GM23338 (cell line): Measurements from ENCODE around the gene BRCA1. TPM values are rescaled to one million over a fixed set of nuclear protein-coding genes. Genes with fewer than 3 reads are reported as not detected.
A peak's percentile ranks its signal among the peaks of the same experiment; 100 is the strongest.

Experiments
- ATAC-seq: fragments of 200-7000 bp; cut with Tn5 transposase; 3 replicates; pipeline ENCODE4 v1.9.1; 2020
- DNase-seq: peaks from one replicate; pipeline ENCODE4 v3.0.0-alpha.2; 2015; ENCODE audit warnings: low spot score
- H2AFZ ChIP-seq: fragments of 200-600 bp; sonication (generic); 2 replicates; pipeline ENCODE4 v1.8.0; 2016; ENCODE audit warnings: antibody characterized with exemption, mild to moderate bottlenecking, moderate library complexity
- H3F3A ChIP-seq: fragments of 200-600 bp; sonication (generic); replicated peaks from 2 replicates; pipeline ENCODE4 v1.8.0; 2017; ENCODE audit warnings: antibody characterized with exemption, mixed run types, low read depth
- H3K27ac ChIP-seq: fragments of 200-600 bp; sonication (generic); 2 replicates; pipeline ENCODE4 v1.6.1; 2016; ENCODE audit warnings: low read depth
- H3K27me3 ChIP-seq: fragments of 200-600 bp; sonication (generic); 2 replicates; pipeline ENCODE4 v1.8.0; 2016; ENCODE audit warnings: mild to moderate bottlenecking, mixed run types, moderate library complexity; ENCODE audit not compliant: insufficient read depth
- H3K36me3 ChIP-seq: fragments of 200-600 bp; sonication (generic); 2 replicates; pipeline ENCODE4 v1.8.0; 2016; ENCODE audit warnings: mild to moderate bottlenecking; ENCODE audit not compliant: insufficient read depth
- H3K4me1 ChIP-seq: fragments of 200-600 bp; sonication (generic); 2 replicates; pipeline ENCODE4 v1.8.0; 2016; ENCODE audit warnings: mild to moderate bottlenecking, moderate library complexity; ENCODE audit not compliant: insufficient read depth
- H3K4me2 ChIP-seq: fragments of 200-600 bp; sonication (generic); 2 replicates; pipeline ENCODE4 v1.7.1; 2017; ENCODE audit warnings: mixed run types
- H3K4me3 ChIP-seq: fragments of 200-600 bp; sonication (generic); 2 replicates; pipeline ENCODE4 v1.6.1; 2016; ENCODE audit warnings: mixed run types
- H3K79me2 ChIP-seq: fragments of 200-600 bp; sonication (generic); replicated peaks from 2 replicates; pipeline ENCODE4 v1.8.0; 2017; ENCODE audit warnings: mild to moderate bottlenecking; ENCODE audit not compliant: insufficient read depth
- H3K9me2 ChIP-seq: fragments of 200-600 bp; sonication (generic); 2 replicates; pipeline ENCODE4 v1.8.0; 2017; ENCODE audit not compliant: insufficient read depth
- H4K20me1 ChIP-seq: fragments of 200-600 bp; sonication (generic); replicated peaks from 2 replicates; pipeline ENCODE4 v1.8.0; 2017; ENCODE audit warnings: mild to moderate bottlenecking; ENCODE audit not compliant: insufficient read depth
- H3K27ac Mint-ChIP-seq: 2 replicates; pipeline ENCODE4 v1.8.0; 2020; ENCODE audit warnings: inconsistent platforms, mild to moderate bottlenecking, moderate library complexity, mixed read lengths
- H3K27me3 Mint-ChIP-seq: 3 replicates; pipeline ENCODE4 v1.8.0; 2022; ENCODE audit warnings: low read depth, mild to moderate bottlenecking, moderate library complexity, mixed read lengths, inconsistent platforms; ENCODE audit not compliant: insufficient read depth, poor library complexity
- H3K36me3 Mint-ChIP-seq: 3 replicates; pipeline ENCODE4 v1.8.0; 2021; ENCODE audit warnings: low read depth, mild to moderate bottlenecking, inconsistent platforms, moderate library complexity, mixed read lengths
- H3K4me1 Mint-ChIP-seq: 3 replicates; pipeline ENCODE4 v1.8.0; 2020; ENCODE audit warnings: mild to moderate bottlenecking, inconsistent platforms, mixed read lengths
- H3K4me3 Mint-ChIP-seq: 3 replicates; pipeline ENCODE4 v1.8.0; 2021; ENCODE audit warnings: moderate library complexity, mild to moderate bottlenecking, inconsistent platforms, mixed read lengths
- H3K9me3 Mint-ChIP-seq: 3 replicates; pipeline ENCODE4 v1.8.0; 2020; ENCODE audit warnings: moderate library complexity, mild to moderate bottlenecking, inconsistent platforms, mixed read lengths
- CTCF ChIP-seq, 2 experiments: fragments of 200-600 bp in 1 of 2; sonication (generic) in 1 of 2; conservative IDR thresholded peaks; 2 replicates each; pipeline versions ENCODE4 v1.5.1 to v1.6.1; 2016 to 2017; ENCODE audit warnings: antibody characterized with exemption in 2 of 2, low read depth in 2 of 2, mild to moderate bottlenecking in 2 of 2, moderate library complexity in 1 of 2
- ETS1 ChIP-seq: IDR thresholded peaks from 2 replicates; pipeline ENCODE4 v1.6.1; 2016; ENCODE audit warnings: antibody characterized with exemption
- EZH2 ChIP-seq: fragments of 200-600 bp; sonication (generic); IDR thresholded peaks from one replicate; pipeline ENCODE4 v1.8.0; 2017; ENCODE audit warnings: antibody characterized with exemption, mild to moderate bottlenecking, low read depth; ENCODE audit not compliant: unreplicated experiment
- EZH2phosphoT487 ChIP-seq: fragments of 200-600 bp; sonication (generic); IDR thresholded peaks from one replicate; pipeline ENCODE4 v1.8.1; 2018; ENCODE audit warnings: antibody characterized with exemption; ENCODE audit not compliant: unreplicated experiment
- JUNB ChIP-seq: IDR thresholded peaks from one replicate; pipeline ENCODE4 v1.6.1; 2016; ENCODE audit warnings: antibody characterized with exemption; ENCODE audit not compliant: unreplicated experiment
- NANOG ChIP-seq: IDR thresholded peaks from 2 replicates; pipeline ENCODE4 v1.6.1; 2016; ENCODE audit warnings: antibody characterized with exemption, borderline replicate concordance
- POLR2AphosphoS5 ChIP-seq: IDR thresholded peaks from 2 replicates; pipeline ENCODE4 v1.6.1; 2016; ENCODE audit warnings: antibody characterized with exemption, low read depth
- REST ChIP-seq: IDR thresholded peaks from one replicate; pipeline ENCODE4 v1.6.1; 2018; ENCODE audit warnings: antibody characterized with exemption; ENCODE audit not compliant: unreplicated experiment
- ZNF114 ChIP-seq: fragments of 250-450 bp; sonication (Bioruptor Pico); IDR thresholded peaks from 2 replicates; pipeline ENCODE4 v1.5.0; 2020; ENCODE audit warnings: mild to moderate bottlenecking, moderate library complexity
- polyA plus RNA-seq: library from polyadenylated mRNA; unstranded; fragments of >200 nt; fragmentation: Nextera tagmentation; extraction: Ambion mirVana; gene quantifications from 2 replicates; pipeline ENCODE4 v1.2.1, GENCODE V29; 2016
- total RNA-seq: library from RNA; depleted of rRNA; stranded (reverse); fragments of >200 nt; shearing (Covaris generic); gene quantifications from 2 replicates; pipeline ENCODE4 v1.2.3, GENCODE V29; 2014

Gene BRCA1
- total and polyA plus RNA-seq, 2 experiments from 2014 or later, result 43.2 to 45.9 TPM

- Histone ChIP-seq H3K4me1 (peaks cover 40% of the 10 kb centered on the region), H3K27ac (peak overlapping the region; percentile 92; the same call in 1 of the 2 replicates), H3K27me3 (no peaks in the 10 kb centered on the region), H3K9me2 (no peaks in the 10 kb centered on the region), H3K36me3 (no peaks in the 10 kb centered on the region; the same call in 1 of the 2 replicates), H3K4me2 (no peak overlapping the region), H2AFZ (no peak overlapping the region), H3K79me2 (no peaks in the 10 kb centered on the region), H3F3A (peaks cover 13% of the 10 kb centered on the region; the same call in 1 of the 2 replicates), H3K4me3 (no peak overlapping the region), H4K20me1 (no peaks in the 10 kb centered on the region)
- Mint-ChIP-seq H3K4me3 (no peak overlapping the region), H3K36me3 (peaks cover 18% of the 10 kb centered on the region), H3K9me3 (no peaks in the 10 kb centered on the region), H3K4me1 (peaks cover 49% of the 10 kb centered on the region), H3K27me3 (peaks cover 15% of the 10 kb centered on the region), H3K27ac (0 out of 2 replicates have a peak overlapping the region, but pooled peaks have one; percentile 46)
- no peak for DNase-seq
- TF ChIP-seq REST, result no peak
- no peak for TF ChIP-seq POLR2AphosphoS5
- TF ChIP-seq JUNB, result no peak
- no peak for TF ChIP-seq EZH2
- ATAC-seq, result no peak
Observed at GRCh38 chr17:43043307-43043706, 81.9 kb downstream of the BRCA1 start.

- H4K20me1 ChIP-seq, result no peaks in the 10 kb centered on the region
- H3K36me3 ChIP-seq, result no peaks in the 10 kb centered on the region; the same call in 1 of the 2 replicates
- H3K27me3 ChIP-seq, result no peaks in the 10 kb centered on the region
- Mint-ChIP-seq H3K4me1 (peaks cover 51% of the 10 kb centered on the region), H3K27ac (peak overlapping the region; percentile 93), H3K36me3 (peaks cover 13% of the 10 kb centered on the region), H3K27me3 (peaks cover 12% of the 10 kb centered on the region), H3K4me3 (peak overlapping the region; percentile 36), H3K9me3 (no peaks in the 10 kb centered on the region)
- H3K79me2 ChIP-seq, result no peaks in the 10 kb centered on the region
- peak overlapping the region; percentile 19; the same call in 1 of the 2 replicates for H2AFZ ChIP-seq
- peak overlapping the region; percentile 92 for H3K27ac ChIP-seq
- H3F3A ChIP-seq, result peaks cover 13% of the 10 kb centered on the region; the same call in 1 of the 2 replicates
- peak overlapping the region; percentile 45 for H3K4me2 ChIP-seq
- DNase-seq (peak; percentile 47), ATAC-seq (peak; percentile 74)
- 0 out of 2 replicates have a peak overlapping the region, but pooled peaks have one; percentile 23 for H3K4me3 ChIP-seq
- peaks cover 43% of the 10 kb centered on the region for H3K4me1 ChIP-seq
- no peaks in the 10 kb centered on the region for H3K9me2 ChIP-seq
- TF ChIP-seq JUNB (no peak), ZNF114 (CRISPR knock-in tag) (no peak), EZH2phosphoT487 (no peak), ETS1 (no peak), CTCF (conservative IDR thresholded peaks at IDR 0.05; ENCODE audit: low read depth in 2 of 2) (peak in 1 of 2 experiments; percentile 31; a peak in 2 of 4 replicates), NANOG (no peak)
Observed at GRCh38 chr17:43042025-43042628, 83.0 kb downstream of the BRCA1 start.
